Spleen (tissue), 7 donors: ENCODE results near the gene RBM15B.

Experiments
- CTCF ChIP-seq, 11 experiments: fragments of 200-600 bp in 7 of 11; fragments of 450-650 bp in 4 of 11; sonication (generic) in 4 of 11; IDR thresholded peaks in 8 of 11; conservative IDR thresholded peaks in 3 of 11; 1 replicate in 7 of 11; 2 replicates in 4 of 11; pipeline versions ENCODE4 v1.4.0 to v1.8.0; 2016 to 2021; ENCODE audit warnings: antibody characterized with exemption in 11 of 11, inconsistent platforms in 4 of 11, mild to moderate bottlenecking in 1 of 11
- POLR2A ChIP-seq, 3 donors: fragments of 450-650 bp; IDR thresholded peaks; one replicate each; pipeline ENCODE4 v1.5.1; 2017; ENCODE audit warnings: antibody characterized with exemption in 3 of 3, mild to moderate bottlenecking in 1 of 3
- POLR2AphosphoS5 ChIP-seq, 3 donors: sonication (generic); formaldehyde crosslinking; IDR thresholded peaks; one replicate each; pipeline ENCODE4 v1.5.1; 2017; ENCODE audit warnings: antibody characterized with exemption in 3 of 3
- donor health status: DM: no; HTN: no; CAD: no; lungs with moderate emphysema.
- donor health status: DM: no; HTN: no; CAD: no.
- donor health status: DM: no; HTN: no; CAD: no.

GRCh38 chr3:51355891-51356578 is 35.0 kb upstream of the RBM15B start:
- TF ChIP-seq POLR2AphosphoS5 (IDR thresholded peaks at IDR 0.05), result no peak
- no peak for TF ChIP-seq POLR2A (IDR thresholded peaks at IDR 0.05)
- no peak for TF ChIP-seq CTCF (IDR thresholded peaks at IDR 0.05 in 8 of 11, conservative IDR thresholded peaks at IDR 0.05 in 3 of 11)
